GM21360 (cell line): Measurements from ENCODE around the gene NEURL1.

Experiments
- ATAC-seq: cut with Tn5 transposase; IDR thresholded peaks from one replicate; pipeline ENCODE4 v1.9.1; 2021; ENCODE audit warnings: mild to moderate bottlenecking, moderate library complexity; ENCODE audit not compliant: unreplicated experiment

Gene NEURL1

GRCh38 chr10:103544657-103545310, 51.3 kb downstream of the NEURL1 start:
- no peak for ATAC-seq

- ATAC-seq, result no peak
Measured at GRCh38 chr10:103545366-103545765, 51.9 kb downstream of the NEURL1 start.

GRCh38 chr10:103545771-103546281, 52.3 kb downstream of the NEURL1 start:
- ATAC-seq, result no peak

DNA sequence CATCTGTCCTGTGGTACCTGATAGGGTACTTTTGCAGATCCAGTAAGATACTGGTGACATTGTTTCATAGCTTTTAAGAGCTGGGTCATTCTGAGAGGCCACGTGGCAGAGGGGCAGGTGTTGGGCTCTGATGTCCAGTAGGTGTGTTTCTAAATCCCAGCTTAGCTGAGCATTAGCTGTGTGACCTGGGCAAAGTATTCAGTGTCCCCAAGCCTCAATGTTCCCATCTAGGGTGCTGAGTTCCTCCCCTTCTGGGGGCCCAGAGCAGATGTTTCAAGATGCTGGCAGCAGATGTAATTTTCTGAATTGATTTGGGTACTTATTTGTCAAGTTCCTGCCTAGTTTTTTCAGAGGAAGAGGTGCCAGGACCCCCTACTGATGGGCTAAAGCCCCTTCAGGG, 52.9 kb downstream of the NEURL1 start:
- ATAC-seq, result no peak

GRCh38 chr10:103547391-103547946, 54.0 kb downstream of the NEURL1 start:
- no peak for ATAC-seq

DNA sequence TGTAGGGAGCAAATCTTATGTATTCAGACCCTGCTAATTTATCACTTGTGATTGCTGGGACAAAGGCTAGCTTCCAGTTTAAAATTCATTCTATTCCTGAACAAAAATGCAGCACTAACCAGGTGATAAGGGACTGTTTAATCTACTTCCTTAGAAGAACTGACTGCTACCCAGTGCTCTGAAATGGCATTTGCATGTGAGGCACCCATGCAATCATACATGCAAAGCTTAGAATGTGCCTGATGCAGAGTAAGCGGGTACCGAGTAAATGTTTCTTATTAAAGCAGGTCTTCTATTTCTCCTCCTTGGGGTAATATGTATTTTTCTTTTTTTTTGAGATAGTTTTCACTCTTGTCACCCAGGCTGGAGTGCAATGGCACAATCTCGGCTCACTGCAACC, 54.5 kb downstream of the NEURL1 start:
- no peak for ATAC-seq

GRCh38 chr10:103548581-103549348, 55.3 kb downstream of the NEURL1 start:
- no peak for ATAC-seq

GRCh38 chr10:103549349-103549685, 55.8 kb downstream of the NEURL1 start:
- no peak for ATAC-seq

DNA sequence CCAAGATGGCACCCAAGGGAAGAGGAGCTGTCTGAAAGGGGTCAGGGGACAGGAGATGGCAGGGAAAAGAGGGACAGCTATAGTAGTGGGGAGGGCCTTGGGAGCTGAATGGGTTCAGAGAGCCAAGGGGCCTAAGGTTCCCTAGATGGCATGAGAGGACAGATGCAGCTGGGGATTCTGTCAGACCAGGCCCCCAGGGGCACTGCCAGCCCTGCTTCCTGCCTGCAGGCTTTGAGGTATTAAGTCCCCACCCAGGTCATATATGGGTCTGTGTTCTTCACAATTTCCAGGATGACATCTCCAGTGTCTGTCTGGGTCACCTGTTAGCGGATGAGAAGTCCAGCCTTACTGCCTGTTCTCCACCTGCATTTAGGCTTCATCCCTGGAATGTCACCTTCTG, 56.7 kb downstream of the NEURL1 start:
- no peak for ATAC-seq

DNA sequence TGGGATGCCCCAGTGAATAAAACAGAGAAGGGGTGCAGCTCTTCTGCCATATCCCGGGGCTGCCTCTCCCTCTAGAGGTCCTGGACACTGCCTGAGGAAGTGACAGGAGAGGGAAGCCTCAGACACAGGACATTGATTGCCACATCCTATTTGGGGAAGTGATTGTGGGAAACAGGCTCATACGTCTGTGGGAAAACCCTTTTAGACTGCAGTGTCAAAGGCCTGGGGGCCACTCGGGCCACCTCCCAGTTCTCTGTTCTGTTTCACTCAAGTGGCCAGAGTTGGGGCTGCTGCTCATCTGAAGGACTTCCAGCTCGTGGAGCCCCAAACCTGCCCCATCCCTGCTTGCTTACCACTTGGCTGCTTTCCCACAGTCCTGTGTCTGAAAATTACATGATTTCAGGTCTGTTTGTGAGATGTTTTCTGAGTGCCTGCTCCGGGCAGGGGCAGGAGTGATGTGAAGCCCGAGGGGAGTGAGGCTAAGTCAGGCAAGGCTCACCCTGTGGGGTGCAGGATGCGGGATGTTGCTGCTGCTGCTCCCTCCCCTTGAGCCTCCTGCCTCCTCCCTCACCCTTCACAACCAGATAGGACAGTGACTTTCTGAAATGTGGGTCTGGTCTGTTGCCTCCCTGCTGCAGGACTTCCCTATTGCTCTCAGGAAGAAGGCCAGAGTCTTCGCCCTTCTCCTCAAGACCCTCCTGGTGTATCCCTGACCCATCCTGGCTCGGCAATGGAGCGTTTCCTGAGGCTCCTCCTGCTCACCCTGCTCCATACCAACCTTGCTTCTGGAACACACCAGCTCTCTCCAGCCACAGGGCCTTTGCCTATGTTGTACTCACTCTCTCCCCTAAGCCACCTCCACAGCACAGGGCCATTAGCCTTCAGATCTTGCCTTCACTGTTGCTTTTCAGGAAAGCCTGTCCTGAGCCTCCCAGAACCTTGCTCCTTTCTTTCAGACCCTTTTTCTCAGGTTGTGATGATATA, 58.4 kb downstream of the NEURL1 start:
- ATAC-seq, result no peak

DNA sequence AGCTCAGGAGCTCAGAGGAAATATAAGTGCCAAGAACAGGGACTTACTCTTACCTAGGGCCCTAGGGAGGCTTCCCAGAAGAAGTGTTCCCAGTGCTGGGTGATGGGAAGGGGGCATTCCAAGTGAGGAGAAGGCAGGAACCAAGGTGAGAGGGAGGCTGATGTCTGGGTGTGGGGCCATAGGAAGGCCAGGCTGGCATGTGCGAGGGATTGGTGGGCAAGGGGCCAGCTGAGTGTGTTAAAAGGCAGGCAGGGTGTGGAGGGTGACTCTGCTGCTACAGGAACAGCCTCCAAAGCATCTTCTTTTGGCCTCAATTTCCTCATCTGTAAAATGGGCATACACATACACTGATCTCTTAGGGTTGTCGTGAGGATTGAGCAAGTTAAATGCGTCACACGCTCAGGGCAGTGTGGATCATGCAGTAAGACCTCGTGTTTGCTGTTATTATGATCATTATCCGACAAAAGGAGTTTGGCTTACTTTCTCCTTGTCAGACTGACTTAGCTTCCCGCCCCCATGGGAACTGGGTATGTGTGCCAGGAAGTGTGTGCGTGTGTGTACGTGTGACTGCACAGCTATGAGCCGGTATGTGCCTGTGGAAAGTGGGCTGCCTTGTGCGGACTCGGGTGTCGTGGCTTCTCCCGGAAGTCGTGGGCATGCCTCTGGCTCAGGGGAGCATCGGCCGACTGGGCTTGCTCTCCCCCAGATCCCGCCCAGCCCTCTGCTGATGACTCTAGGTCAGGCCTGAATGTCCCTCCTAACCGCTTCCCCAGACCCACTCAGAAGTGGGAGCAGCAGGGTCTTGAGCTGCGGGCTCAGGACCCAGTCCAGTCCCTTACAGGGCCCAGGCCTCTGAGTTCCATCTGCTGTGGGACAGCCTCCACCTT, 59.6 kb downstream of the NEURL1 start:
- no peak for ATAC-seq

GRCh38 chr10:103553743-103554487, 60.4 kb downstream of the NEURL1 start:
- no peak for ATAC-seq

- ATAC-seq, result no peak
Measured at GRCh38 chr10:103554488-103555324, 61.2 kb downstream of the NEURL1 start.

GRCh38 chr10:103555325-103555649, 61.8 kb downstream of the NEURL1 start:
- no peak for ATAC-seq

GRCh38 chr10:103555712-103556111, 62.2 kb downstream of the NEURL1 start:
- ATAC-seq, result no peak

- ATAC-seq, result no peak
Measured at GRCh38 chr10:103556383-103557007, 63.0 kb downstream of the NEURL1 start.

DNA sequence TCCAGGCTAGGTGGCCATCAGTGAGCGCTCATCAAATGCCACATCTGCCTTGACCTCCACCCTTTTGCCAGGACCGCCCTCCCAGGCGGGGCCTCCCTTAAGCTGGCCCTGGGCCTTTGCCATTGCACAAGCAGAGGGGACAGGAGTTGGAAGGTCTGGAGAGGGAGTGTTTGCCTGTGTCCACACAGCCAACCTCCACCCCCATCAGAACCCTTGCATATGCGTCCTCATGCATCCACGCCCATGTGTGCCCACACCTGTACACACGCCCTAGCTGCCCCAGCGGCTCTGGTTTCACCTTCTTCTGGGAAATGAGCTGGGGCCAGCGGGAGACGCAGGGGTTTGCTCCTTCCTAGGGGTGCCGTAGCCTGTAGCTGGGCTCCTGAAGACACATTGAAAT, 64.0 kb downstream of the NEURL1 start:
- no peak for ATAC-seq

- no peak for ATAC-seq
Measured at GRCh38 chr10:103558911-103559310, 65.4 kb downstream of the NEURL1 start.
